Inflammatory macrophage treated with lipopolysaccharide for 4 hours (primary cell): ENCODE results near the gene EEF2K.

Source experiments
- DNase-seq: peaks from one replicate; pipeline ENCODE4 v3.0.0-alpha.2; 2020

Gene EEF2K

GRCh38 chr16:22255335-22255734 is 49.3 kb downstream of the EEF2K start:
- no peak for DNase-seq

DNA sequence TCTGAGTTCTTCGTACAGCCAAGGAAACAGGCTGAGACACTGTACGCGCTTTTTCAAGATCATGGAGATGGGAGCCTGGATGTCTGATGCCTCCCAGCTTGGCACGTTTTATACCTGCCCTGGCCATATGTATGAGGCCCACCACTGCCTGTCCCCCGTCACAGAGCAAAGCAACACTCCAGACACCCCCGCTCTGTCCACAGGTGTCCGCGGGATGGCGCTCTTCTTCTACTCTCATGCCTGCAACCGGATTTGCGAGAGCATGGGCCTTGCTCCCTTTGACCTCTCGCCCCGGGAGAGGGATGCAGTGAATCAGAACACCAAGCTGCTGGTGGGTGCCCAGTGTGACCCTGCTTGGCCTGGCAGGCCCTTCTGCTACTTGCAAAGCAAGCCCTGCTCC is 51.4 kb downstream of the EEF2K start:
- no peak for DNase-seq

- DNase-seq = no peak
Observed at GRCh38 chr16:22260490-22260889, 54.4 kb downstream of the EEF2K start.

DNA sequence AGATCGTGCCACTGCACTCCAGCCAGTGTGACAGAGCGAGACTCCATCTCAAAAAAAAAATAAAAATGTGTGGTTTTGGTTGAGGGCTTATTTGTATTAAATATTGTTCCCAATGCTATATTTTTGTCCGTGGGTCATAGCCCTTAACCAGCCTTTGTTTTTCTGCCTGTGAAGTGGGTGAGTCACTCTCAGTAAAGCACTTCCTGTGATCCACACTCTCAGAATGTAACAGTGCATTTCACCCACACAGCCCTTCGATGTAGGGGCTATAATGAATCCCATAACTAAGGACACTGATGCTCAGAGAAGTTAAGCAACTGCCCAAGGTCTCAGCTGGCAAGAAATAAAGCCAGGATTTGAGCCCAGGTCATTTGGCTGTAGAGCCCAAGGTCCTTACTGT is 56.4 kb downstream of the EEF2K start:
- DNase-seq = no peak

- DNase-seq = no peak
Observed at GRCh38 chr16:22264786-22265185, 58.7 kb downstream of the EEF2K start.

GRCh38 chr16:22265351-22265750 is 59.3 kb downstream of the EEF2K start:
- DNase-seq = no peak

DNA sequence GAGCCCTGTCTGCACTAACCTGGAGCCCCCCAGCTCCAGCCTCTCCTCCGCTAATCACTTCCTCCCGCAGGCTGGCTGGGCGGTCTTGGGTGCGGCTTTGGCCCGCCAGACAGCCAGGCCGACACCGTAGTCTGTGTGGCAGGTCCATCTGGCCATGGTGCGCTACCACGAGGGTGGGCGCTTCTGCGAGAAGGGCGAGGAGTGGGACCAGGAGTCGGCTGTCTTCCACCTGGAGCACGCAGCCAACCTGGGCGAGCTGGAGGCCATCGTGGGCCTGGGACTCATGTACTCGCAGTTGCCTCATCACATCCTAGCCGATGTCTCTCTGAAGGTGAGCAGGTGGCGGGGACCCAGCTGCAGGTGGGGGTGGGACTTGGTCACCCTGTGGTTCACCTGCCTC is 60.5 kb downstream of the EEF2K start:
- no peak for DNase-seq

- DNase-seq = no peak
Observed at GRCh38 chr16:22267764-22268163, 61.7 kb downstream of the EEF2K start.

GRCh38 chr16:22270525-22270924 is 64.4 kb downstream of the EEF2K start:
- peak; percentile 41 for DNase-seq

DNA sequence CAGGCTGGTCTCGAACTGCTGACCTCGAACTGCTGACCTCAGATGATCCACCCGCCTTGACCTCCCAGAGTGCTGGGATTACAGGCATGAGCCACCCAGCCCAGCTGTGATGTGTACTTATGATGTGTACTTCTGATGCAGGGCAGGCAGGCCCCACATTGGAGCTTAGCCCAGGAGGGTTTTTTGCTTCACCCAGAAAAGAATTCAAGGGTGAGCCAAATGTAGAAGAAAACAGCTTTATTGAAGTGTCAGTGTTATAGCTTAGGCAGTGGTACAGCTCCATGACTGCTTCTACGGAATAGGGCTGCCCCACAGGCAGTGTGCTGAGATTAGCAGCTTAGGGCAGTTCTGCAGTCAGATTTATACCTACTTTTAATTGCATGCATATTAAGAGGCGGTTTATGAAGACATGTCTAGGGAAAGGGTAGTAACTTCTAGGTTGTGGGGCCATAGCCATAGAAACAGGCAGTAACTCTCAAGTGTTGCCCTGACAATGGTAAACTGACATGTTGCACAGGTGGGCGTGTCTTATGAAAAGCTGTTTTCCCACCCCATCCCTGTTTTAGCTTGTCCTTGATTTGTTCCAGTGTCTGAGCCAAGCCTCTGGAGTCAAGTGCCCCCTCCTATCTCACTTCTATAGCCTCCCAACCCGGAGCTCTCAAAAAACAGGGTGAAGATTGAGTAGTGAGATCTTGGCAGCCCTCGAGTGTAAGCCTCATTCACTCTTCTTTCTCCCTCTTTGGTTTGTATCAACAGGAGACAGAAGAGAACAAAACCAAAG is 67.0 kb downstream of the EEF2K start:
- no peak for DNase-seq

DNA sequence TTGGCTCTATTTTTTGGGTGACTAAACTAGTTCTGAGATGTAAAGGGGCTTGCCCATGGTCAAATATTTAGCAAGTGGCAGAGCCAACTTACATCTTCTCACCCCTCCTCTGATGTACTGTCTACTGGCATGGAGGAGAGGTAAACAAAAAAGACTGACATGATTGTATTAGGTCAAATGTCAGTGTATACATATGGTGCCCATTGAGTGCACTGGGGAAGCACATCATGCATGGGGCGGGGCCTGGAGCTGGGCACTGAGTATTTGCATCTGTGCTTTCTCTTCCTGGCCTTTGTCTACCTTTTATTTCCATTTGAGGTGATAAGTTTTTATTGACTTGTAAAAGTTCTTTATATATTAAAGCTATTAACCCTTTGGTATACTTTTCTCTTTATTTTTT is 68.8 kb downstream of the EEF2K start:
- DNase-seq = no peak

DNA sequence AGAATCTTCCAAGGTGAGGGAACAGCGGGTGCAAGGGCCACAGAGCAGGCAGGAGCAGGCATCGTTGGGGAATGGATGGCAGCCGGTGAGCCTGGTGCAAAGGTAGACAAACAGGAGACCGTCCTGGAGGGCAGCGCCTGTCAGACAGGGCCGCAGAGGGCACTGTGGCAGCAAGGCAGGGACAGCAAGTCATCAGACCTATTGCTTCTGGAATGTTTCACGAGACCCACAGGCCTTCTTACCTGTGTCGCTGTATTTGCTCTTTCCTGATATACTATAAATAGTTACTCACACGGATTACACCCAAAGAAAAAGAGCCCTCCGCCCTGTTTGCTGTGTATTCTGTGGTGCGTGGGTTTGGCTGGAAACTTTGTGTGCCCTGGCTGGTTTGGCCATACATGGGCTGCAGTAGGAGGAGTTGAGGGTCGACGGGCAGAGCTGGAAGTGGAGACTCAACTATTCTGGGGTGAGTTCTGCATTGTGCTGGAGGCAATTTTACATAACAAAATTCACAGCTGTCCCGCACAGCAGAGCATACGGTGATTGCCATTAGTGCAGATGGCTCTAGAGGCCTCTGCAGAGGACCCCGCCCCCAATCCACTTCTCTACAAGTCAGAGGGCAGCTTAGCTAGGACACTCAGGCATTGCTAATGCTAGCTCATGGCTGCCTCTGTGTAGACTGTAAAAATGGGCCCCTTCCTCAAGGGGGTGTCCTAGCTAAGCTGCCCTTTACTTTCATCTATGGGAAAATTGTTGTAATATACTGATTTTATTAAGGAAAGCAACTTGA is 72.6 kb downstream of the EEF2K start:
- no peak for DNase-seq

DNA sequence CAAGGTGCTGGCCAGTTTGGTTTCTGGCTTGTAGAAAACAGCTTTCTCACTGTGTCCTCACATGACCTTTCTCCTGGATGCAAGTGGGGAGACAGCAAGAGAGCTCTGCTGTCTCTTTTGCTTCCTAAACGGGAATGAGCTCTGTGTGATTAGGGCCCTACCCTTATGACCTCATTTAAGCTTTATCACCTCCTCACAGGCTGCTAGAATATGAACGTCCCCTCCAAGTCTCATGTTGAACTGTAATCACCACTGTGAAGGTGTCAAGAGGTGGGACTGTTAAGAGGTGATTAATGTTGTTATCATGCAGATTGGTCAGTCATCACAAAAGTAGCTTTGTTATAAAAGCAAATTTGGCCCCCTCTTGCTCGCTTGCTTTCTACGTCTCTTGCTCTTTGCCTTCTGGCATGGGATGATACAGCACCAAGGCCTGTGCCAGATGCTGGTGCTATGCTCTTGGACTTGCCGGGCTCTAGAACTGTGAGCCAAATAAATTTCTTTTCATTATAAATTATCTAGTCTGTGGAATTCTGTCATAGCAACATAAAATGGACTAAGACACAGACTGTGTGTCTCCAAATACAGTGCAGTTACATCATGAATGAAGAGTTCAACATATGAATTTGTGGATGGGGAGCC is 76.3 kb downstream of the EEF2K start:
- DNase-seq = no peak

DNA sequence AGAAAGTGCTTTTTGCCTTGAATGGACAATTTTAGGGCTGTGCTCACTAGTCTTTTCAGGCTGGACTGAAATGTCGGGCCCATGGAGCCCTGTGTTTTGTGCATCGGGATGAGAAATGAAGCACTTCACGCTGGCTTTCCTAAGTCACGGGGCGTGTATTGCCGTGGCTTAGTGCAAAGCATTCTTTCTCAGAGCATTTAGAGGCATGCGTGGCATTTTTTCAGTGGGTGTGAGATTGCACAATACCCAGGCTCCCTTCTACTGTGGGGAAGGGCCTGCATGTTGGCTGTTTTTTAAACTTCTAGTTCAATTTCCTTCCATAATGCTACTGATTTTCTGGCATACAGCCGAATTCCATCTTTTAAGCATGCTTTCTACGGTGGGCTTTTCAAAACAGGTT is 78.6 kb downstream of the EEF2K start:
- no peak for DNase-seq

DNA sequence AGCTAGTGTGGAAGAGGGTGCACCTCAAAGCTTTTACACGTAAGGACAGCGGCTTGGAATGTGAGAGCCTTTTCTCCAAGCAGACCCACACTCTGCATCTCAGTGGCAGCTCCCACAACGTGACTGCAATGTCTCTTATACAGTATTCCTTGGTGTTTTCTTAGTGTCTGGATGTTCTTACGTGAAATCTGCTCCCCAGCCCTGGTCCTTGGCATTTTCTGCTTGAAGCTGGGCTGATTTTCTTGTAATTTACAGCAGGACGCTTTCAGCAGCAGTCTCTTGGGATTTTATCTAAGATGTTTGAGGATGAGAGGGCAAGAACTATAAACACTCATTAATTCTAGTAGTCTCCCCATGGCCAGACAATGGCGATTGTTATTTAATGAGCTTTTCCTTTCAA is 79.0 kb downstream of the EEF2K start:
- DNase-seq = no peak

DNA sequence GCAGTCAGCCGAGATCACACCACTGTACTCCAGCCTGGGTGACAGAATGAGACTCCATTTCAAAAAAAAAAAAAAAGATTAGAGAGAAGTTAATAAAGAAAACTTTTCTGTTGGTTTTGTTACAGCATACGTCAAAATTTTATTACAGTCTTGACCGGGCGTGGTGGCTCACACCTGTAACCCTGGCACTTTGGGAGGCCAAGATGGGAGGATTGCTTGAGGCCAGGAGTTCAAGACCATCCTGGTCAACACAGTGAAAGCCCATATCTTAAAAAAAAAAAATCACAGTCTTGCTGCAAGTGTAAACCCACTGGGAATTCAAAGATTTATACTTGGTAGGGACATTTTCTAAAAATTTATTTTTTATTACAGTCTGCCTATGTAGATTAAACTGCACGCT is 84.9 kb downstream of the EEF2K start:
- no peak for DNase-seq

DNA sequence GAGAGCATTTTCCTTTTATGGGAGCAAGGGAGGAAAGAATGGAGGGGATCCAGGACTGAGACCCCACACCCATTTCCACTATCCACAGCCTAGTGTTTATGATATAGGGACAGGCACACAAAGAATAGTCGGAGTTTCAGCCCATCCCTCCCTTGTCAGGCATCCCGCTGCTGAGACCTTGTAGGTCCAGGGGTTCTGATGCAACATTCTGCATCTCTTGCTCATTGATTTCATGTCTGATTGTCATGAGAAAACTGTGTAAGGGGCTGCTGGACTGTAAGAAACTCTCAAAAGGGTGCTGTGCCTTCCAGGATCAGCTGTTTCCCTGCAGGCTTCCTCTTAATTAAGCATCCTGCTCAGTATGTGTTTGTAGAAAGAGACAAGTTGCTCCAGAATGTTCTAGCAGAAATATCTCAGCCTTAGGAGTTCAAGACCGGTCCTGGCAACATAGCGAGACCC is 85.8 kb downstream of the EEF2K start:
- no peak for DNase-seq

DNA sequence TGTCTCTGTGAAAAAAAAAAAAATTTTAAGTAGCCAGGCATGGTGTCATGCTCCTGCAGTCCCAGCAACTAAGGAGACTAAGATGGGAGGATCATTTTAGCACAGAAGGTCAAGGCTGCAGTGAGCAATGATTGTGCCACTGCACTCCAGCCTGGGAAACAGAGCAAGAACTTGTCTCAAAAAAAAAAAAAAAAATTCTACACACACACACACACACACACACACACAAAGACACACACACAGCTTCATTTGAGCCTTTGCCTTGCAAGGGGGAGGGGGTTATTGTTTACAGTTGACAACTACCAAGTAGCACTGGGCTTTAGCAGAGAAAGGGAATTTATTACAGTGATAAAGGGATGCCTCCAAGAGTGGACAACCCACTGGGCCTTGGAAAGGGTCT is 86.2 kb downstream of the EEF2K start:
- DNase-seq = no peak

- no peak for DNase-seq
Observed at GRCh38 chr16:22293137-22294106, 87.3 kb downstream of the EEF2K start.

DNA sequence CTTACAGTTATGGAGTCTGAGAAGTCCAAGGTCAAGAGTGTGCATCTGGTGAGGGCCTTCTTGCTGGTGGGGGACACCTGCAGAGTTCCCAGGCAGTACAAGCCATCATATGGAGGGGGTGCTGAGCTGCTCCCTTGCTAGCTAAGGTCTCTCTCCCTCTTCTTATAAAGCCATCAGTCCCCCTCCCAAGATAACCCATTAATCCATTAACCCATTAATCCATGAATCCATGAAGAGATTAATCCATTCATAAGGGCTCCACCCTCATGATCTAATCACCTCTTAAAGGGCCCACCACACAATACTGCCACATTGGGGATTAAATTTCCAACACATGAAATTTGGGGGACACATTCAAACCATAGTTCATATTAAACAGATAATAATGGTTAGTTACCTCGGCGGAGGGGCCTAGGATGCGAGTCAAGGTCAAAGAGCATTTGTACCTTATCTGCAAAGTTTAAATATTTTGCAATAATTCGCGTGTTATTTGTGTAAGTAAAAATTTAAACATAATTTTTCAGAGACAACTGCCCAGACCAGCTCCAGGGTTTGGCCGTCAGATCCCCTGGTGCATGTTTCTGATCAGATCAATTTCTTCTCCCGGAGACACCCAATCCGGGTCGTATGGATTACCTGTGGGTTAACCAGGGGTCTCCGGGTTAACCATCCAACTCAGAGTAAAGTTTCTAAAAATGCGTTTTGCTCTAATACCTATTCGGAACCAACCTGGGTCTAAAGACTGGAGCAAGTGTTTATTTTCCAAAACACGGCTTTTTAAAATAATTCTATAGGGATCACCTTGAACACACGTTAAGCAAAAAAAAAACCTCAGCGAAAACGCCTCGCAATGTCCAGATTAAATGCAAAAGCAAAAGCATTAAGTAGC is 90.4 kb downstream of the EEF2K start:
- DNase-seq = no peak

GRCh38 chr16:22297114-22297870 is 91.2 kb downstream of the EEF2K start, which contains the start of gene POLR3E:
TSS of gene POLR3E (plus strand) at chr16:22297409. CDS start at chr16:22302969, 5,560 bp downstream.
- DNase-seq = peak; percentile 98
